ENCODE data around the gene RNF175. TPM values are rescaled to one million over a fixed set of nuclear protein-coding genes. Genes with fewer than 3 reads are reported as not detected.
"Not testable (repeated sequence)": the region's sequence is repeated elsewhere in the genome, so short reads cannot be mapped to it uniquely, and the experiment has no call there.

Gene RNF175
- total RNA-seq, 1 experiment from 2014 or later = not detected

- no peak for DNase-seq (ENCODE audit: low read depth)
Measured at GRCh38 chr4:153683763-153684181, 76.1 kb downstream of the RNF175 start.

GRCh38 chr4:153679486-153679885, 80.3 kb downstream of the RNF175 start:
- no peak for DNase-seq (ENCODE audit: low read depth)

DNA sequence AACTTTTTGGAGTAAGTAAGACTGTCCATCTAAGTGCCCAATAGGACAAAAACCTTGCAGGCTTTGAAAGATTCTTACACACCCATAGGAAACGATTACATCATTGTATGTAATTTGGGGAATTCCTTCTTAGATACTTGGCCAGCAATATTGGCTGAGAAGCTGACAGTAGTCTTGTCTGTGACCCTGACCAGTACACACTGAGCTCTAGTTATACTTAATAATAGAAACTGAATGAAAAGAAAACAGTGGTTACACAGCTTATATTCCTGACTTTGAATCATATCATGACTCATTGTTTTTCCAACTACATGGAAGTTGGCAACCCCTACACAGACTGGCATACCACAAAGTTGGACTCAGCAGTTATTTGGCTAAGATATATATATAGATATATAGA, 82.8 kb downstream of the RNF175 start:
- DNase-seq (ENCODE audit: low read depth) = peak; percentile 69

DNA sequence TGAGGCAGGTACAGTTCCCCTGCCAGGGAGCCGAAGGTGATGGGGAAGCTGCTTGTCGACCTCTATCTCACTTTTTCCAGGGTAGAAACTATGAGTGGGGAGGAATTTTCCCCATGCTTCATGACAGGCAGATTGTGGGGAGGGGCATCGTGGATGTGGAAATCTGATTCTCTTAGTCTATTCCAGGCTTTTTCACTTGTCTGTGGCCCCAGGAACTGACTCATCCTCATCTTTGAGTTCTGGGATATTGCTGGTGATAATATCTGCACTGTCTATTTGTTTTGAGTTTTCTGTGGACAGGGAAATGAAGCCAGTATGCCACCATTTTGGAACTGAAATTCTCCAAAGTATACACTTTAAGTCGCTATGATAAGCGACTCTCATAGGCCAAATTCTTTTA, 83.3 kb downstream of the RNF175 start:
- peak; percentile 32 for DNase-seq (ENCODE audit: low read depth)

DNA sequence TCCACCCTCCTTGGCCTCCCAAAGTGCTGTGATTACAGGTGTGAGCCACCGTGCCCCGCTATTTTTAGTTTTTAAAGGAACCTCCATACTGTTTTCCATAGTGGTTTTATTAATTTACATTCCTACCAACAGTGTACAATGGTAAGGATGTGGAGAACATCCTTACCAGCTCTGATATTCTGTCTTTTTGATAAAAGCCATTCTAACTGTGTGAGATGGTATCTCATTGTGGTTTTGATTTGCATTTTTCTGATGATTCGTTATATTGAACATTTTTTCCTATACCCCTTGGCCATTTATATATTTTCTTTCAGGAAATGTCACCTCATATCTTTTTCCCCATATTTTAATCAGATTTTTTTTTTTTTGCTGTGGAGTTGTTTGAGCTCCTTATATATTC, 90.0 kb downstream of the RNF175 start:
- no peak for DNase-seq (ENCODE audit: low read depth)

DNA sequence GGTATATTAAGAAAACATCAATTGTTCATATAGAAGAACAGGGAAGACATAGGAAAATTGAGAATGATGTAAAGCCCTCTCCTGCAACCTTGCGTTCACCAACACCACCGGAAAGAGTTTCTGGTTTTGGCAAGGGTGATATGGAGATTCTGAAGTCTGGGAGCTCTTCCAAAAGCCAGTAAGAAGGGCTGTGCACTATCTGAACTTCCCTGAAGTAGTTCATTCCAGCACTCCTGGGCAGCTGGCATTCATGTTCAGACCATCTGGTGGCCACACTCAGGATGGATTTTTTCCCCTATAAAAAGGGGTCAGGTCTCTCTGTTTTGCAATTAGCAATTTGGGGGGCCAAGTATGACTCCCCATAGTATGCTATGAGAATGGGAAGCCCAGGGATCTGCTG, 91.2 kb downstream of the RNF175 start:
- DNase-seq (ENCODE audit: low read depth) = no peak

DNA sequence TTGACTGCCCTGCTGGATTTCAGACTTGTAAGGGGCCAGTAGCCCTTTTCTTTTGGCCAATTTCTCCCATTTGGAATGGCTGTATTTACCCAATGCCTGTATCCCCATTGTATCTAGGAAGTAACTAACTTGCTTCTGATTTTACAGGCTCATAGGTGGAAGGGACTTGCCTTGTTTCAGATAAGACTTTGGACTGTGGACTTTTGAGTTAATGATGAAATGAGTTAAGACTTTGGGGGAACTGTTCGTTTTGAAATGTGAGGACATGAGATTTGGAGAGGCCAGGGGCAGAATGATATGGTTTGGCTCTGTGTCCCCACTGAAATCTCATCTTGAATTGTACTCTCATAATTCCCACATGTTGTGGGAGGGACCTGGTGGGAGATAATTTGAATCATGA, 93.3 kb downstream of the RNF175 start:
- DNase-seq (ENCODE audit: low read depth) = not testable (repeated sequence)

DNA sequence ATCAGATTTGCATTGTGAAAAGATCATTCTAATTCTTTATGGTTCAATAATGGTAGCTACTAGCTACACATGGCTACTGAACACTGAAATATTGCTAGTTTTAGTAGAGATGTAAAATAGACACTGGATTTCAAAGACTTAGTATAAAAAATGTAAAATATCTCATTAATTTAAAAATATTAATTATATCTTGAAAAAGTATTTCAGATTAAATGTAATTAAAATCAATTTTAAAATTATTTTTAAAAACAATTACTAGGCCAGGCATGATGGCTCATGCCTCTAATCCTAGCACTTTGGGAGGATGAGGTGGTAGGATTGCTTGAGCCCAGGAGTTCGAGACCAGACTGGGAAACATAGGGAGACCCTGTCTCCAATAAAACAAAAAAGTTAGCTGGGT, 96.2 kb downstream of the RNF175 start:
- no peak for DNase-seq (ENCODE audit: low read depth)

DNA sequence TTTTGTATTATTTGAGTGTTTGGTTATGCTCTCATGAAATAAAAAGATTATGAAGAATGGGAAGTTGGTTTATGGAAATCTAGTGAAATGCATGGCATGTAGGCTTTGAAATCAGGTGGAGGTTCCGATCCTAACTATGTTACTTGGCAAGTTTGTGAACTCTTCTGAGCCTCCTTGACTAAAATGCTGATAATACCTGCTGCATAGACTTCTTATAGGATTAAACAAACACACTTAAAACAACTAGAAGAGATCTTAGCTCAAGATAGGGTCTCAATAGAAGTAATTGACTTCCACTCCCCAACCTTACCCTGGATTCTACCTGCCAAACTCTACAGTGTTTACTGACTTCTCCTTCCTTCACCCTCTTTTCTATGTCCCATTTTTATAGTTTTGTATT, 97.9 kb downstream of the RNF175 start:
- no peak for DNase-seq (ENCODE audit: low read depth)

- DNase-seq (ENCODE audit: low read depth) = no peak
Measured at GRCh38 chr4:153661215-153661822, 98.5 kb downstream of the RNF175 start.

Other genes with a start within 250 kb of the RNF175 start
- gene TLR2, start 75.7 kb downstream of the RNF175 start, total RNA-seq (2014; rRNA removed; shearing (Covaris generic)) = not detected in 2 replicates
- gene SFRP2, start 29.1 kb upstream of the RNF175 start, total RNA-seq (2014; rRNA removed; shearing (Covaris generic)) = not detected in 2 replicates